Mucosa of gallbladder (tissue), 1 donor: Measurements from ENCODE around the gene SMARCC2. TPM values are rescaled to one million over a fixed set of nuclear protein-coding genes. Genes with fewer than 3 reads are reported as not detected.
A peak's percentile ranks its signal among the peaks of the same experiment; 100 is the strongest.
"Not testable (repeated sequence)": the region's sequence is repeated elsewhere in the genome, so short reads cannot be mapped to it uniquely, and the experiment has no call there.

Source experiments
- DNase-seq: peaks from one replicate; pipeline ENCODE4 v3.0.0-alpha.2; 2020; ENCODE audit warnings: low spot score
- total RNA-seq: library from RNA; stranded (reverse); gene quantifications from one replicate; pipeline ENCODE4 v1.2.1, GENCODE V29; 2021
- donor health status: DM: no; HTN: no; CAD: no.

The SMARCC2 gene
- total RNA-seq, 1 donor from 2014 or later: 115 TPM

DNA sequence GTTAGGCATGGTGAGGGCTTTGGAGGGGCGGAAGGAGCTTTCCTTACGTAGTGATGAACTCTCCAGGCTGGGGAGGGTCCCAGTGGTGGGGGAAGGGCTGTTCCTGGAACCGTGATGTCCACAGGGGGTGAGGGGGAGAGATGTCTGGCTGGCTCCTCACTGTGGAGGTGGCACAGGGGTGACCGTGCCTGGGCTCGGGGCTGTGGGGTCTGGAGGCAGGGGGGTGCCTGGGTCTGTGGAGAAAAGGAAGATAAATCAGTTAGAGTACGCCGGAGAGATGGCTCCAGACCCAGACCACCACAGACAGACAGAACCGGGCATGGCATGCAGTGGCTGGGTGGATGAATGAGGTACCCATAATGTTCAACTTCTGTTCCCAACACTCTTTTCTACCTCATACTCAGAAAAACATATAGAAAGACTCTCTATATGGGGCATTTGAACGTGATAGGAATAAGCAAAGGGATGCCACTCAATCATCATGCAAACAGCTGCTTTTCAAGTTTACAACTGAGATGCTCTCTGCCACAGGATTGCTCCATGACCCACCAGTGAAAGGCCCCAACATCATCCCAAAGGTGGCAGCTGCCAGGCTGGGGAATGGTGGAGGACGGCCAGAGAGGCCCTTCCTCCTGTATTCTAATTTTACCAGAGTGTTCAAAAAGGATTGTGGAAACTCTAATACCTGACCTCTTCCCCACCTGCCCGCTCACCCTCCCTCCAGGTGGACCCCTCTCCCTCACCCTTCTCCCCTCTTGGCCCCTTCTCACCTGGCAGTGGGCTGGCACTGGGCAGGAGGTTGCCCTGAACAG lies 25.5 kb downstream of the SMARCC2 start:
- DNase-seq: no peak

DNA sequence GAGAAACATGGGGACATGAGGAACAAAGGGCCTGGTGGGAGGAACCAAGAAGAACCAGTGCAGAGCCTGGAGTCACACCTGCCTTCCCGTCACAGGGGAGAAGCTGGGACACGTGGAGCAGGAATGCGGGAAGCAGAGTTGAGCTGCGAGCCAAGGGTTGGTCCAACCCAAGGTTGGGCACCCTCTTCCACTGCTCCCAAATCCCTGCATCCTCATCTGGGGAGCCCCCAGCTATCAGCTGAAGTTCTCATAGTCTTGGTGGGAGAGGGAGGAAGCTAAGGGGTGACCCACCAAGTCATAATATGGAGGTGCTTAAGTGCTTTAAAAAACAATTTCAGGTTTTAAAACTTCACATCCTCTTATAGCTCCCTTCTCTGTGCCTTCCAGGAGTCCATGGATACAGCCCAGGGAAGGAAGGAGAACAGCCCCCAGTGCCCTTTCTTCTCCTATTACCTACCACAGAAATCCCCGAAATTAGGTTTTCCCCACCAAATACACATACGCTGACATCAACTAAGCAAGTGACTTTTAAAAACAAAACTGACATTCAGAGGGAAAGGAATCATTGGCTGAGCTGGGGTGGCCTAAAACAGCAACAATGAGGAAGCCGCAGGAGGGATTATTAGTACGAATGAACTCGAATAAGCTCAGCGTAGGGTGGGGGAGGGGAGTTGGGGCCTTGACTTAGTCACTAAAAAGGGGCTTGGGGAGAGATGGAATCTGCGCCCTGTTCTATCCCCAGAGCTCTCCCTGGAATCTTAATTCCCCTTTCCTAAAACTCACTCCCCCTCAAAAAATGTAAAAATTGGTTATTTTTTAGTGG lies 26.6 kb downstream of the SMARCC2 start:
- DNase-seq: no peak

DNA sequence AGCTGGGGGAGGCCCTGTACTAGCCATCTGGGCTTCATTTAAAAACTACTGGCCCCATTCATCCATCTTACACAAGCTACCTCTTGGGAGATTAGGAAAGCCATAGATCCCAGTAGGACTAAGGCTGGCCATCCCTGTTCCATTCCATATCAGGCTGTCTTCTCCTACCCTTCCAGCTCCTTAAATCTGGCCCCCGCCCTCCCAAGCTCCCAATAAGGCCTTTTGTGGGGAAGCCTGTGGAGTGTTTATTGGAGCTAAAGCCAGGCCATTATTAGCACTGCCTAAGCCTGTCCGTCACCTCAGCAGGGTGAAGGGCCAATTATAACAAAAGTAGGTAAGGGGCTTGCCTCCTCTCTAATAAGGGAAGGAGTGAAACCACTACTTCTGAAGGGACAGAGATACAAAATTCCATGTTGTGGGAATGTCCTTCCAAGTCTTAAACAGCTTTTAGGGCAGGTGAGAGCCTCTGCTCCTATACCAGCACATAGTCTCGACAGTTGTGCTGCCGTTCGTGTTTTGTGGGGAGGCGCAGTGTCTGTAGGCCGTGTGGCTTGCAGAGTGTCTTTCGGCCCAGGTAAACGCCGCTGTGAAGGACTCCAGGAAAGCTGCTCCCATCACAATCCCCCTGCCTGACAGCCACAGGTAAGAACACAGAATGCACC lies 27.5 kb downstream of the SMARCC2 start:
- no peak for DNase-seq

DNA sequence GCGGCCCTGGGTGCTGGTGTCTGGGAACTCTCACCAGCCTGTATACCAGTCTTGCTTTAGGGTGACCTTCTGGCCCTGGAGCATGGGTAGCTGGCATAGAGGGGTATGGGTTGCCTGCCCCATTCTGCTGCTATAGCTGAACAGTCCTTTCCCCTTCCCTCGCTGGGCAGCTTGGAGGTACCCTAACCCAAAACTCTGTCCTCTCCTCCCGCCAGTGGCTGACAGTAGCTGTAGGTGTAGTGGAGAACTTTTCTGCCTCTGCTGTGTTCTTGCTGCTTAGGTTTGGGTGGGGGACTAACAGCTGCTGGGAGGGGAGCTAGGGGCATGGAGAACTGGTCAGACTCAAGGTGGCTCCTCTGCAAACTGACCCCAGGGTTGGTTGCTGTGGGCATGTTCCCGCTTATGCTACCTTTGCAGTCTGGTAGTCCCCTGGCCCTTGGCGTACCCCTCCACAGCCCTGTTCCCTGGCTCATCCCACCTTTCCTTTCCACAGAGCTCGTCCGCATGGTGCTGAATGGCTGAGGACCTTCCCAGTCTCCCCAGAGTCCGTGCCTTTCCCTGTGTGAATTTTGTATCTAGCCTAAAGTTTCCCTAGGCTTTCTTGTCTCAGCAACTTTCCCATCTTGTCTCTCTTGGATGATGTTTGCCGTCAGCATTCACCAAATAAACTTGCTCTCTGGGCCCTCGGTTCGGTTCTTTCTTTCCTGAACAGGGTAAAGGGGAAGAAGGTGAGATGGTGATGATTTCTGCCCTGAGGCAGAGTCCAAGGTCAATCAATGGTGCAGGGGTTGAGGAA lies 28.2 kb downstream of the SMARCC2 start:
- no peak for DNase-seq

DNA sequence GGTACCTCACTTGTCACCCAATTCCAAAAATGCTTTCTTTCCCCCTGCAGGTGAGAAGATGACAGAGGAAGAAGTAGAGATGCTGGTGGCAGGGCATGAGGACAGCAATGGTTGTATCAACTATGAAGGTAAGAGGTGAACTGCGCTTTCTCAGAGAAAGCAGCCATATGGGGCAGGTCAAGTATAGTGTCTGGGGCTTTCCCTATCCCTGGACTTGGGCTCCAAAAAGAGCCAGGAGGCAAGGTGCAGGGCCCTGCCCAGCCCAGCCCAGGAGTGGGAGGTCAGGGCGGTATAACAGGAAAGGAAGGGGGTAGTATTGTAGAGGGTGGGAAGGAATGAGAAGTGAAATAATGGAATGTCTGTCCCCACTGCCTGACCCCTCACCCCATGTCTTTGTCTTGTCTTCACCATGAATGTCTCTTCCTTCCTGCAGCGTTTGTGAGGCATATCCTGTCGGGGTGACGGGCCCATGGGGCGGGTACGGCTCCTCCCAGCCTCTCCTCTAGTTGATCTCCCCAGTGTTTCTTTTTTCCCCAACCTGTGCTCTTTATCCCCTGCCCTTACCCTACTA lies 29.0 kb downstream of the SMARCC2 start:
- DNase-seq: peak; percentile 36

DNA sequence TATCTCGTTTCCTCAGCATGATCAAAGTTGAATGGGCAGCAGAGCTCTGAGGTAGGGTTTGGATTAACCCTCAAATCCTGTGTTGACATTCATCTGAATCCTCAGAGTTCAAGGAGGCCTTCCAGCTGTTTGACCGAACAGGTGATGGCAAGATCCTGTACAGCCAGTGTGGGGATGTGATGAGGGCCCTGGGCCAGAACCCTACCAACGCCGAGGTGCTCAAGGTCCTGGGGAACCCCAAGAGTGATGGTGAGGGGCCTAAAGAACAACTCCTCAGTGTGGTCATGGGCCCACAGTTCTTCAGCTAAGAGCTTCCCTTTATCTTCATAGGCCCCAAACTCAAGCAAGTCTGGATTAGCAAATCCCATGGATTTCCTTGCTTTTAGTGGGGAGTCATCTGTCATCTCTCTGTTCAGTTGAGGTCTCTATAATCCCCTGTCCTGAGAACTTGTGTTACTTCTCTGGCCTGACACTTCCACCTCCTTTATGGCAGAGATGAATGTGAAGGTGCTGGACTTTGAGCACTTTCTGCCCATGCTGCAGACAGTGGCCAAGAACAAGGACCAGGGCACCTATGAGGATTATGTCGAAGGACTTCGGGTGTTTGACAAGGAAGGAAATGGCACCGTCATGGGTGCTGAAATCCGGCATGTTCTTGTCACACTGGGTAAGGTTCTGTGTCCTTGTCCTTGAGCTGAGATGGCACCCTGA lies 29.6 kb downstream of the SMARCC2 start:
- DNase-seq: no peak

DNA sequence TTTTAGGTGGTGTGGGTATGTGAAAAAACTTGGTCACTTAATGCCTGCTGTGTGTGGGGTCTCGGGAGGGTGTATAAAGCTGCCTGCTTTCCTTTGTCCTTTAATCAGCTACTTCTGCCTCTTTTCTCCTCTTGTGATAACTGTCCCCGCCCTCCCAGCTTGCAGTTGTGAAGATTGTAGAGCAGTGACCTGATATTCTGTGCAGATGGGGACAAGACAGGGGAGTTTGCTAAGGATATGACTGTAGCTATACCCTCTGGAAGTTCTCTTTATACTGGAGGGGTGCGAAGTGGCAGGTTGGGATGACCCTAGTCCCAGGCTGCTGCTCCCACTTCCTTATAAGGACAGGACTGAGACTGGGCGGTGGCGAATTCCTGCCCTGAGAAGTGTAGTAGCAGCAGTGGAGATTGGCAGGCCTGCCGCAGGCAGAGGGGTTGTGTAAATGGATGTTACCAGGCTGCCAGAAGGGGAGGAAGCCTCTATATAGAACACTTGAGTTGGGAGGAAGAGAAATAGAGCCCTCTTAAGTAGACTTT lies 30.3 kb downstream of the SMARCC2 start:
- DNase-seq: peak; percentile 87

DNA sequence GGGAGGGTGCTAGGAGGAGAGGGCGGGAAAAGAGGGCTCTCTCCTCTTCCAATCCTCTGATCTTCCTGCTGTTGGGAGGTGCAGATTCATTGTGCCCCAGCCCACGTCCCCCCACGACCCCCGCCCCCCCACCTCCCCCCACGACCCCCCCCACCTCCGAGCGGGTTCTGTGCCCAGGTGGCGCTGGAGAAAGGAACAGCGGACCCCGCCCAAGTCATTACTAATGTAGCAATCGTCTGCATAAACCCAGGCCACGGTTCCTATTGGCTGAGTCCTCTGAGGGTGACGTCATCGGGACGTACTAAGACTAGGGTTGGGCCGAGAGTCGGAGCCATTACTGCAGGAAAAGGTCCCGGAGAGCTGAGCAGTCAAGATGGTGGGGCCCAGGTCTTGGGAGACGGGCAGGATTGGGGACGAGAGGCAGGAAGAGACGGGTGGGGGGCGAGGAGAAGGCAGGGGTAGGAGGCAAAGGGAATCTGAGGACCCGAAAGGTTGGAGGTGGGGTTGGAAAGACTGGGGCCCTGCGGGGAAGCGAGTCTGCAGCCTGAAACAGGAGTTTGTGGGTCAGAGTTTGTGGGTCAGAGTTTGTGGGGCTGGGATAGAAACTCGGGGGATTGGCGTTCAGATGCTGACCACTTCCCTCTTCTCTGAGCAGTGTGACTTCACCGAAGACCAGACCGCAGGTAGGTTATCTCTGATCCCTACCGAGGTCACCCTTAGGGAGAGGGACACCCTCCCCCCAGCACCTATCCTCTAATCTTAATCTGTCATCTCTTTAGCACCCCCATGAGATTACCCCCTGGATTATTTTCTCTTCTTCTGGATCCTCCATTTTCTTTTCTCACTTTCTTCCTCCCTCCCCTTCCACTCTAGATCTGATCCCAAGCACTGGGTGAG lies 31.0 kb downstream of the SMARCC2 start, which contains the start of gene MYL6:
Gene MYL6 (plus strand): TSS at position 331 of the 897 bp plus-strand sequence. CDS start 43 bp downstream, at position 374.
- DNase-seq: peak; percentile 98

DNA sequence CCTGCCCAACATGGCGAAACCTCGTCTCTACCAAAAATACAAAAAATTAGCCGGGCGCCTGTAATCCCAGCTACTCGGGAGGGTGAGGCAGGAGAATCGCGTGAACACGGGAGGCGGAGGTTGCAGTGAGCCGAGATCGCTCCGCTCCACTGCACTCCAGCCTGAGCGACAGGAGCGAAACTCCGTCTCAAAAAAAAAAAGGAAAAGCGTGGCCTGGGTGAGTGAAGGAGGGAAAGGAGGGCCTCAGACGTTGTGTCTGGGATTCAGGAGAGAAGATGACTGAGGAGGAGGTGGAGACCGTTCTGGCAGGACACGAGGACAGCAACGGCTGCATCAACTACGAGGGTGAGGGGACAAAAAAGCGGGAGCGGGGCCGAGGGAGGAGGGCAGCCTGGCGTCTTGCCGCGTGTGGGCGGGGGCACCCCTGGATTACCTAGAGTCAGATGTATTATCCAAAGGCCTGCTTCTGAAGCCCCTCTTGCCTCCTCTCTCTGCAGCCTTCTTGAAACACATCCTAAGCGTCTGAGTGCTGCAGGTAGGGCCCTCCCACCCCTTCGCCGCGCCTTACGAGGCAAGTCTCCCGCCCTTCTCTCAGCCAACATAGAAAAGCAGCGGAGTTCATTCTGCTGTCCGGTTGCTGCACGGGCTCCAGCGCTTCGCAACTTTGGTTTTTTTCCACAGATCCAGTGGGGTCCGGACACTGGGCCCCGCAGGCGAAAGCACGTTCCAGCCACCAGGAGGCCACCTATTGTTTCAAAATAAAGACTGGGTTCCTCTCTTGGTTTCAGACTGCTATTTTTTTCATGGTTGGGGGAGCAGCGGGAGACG lies 31.9 kb downstream of the SMARCC2 start:
- DNase-seq: peak; percentile 79

DNA sequence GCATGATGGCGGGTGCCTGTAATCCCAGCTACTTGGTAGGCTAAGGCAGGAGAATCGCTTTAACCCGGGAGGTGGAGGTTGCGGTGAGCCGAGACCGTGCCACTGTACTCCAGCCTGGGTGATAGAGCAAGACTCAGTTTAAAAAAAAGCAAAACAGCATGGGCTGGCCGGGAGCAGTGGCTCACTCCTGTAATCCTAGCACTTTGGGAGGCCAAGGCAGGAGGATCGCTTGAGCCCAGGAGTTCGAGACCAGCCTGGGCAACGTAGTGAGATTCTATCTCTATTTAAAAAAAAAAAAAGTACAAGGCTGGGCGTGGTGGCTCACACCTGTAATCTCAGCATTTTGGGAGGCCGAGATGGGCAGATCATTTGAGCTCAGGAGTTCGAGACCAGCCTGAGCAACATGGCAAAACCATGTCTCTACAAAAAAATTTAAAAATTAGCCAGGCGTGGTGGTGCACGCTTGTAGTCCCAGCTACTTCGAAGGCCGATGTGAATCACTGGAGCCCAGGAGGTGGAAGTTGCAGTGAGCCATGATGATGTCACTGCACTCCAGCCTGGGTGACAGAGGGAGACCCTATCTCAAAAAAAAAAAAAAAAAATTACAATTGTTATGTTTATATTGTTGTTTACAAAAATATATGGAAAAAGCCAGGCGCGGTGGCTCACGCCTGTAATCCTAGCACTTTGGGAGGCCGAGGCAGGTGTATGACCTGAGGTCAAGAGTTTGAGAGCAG lies 32.7 kb downstream of the SMARCC2 start:
- DNase-seq: not testable (repeated sequence)

DNA sequence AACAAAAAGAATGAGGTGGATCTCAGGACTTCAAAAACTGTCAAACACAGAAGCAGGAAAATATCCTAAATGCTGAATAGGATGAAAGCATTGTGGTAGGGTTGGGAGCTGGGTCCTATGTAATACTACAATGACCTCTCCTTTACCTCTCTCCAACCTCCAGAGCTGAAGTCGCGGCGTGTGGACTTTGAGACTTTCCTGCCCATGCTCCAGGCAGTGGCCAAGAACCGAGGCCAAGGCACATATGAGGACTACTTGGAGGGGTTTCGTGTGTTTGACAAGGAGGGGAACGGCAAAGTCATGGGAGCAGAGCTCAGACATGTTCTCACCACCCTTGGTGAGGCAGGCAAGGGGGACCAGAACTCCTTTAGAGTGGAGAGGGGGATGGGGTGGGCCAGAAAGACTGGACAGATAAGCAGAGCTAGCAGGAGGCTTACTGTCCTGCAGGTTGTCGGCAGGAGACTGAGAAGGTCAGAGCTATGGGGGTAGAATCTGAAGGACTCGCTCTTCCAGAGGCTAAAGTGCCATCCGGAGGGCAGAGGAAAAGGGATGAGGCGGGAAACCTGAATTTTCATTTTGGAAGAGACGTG lies 33.9 kb downstream of the SMARCC2 start:
- no peak for DNase-seq

DNA sequence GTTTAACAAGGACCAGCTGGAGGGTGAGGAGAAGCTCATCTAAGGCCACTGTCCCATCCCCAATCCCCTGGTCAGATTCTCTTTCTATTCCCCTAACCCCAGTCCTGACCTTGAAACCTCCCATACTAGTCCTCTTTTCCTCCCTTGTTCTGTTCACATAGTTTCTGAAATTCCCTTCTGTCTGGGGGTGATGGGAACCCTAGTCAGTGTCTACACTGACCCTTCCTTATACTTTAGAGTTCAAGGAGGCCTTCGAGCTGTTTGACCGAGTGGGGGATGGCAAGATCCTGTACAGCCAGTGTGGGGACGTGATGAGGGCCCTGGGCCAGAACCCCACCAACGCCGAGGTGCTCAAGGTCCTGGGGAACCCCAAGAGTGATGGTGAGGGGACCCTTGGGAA lies 34.5 kb downstream of the SMARCC2 start:
- no peak for DNase-seq

DNA sequence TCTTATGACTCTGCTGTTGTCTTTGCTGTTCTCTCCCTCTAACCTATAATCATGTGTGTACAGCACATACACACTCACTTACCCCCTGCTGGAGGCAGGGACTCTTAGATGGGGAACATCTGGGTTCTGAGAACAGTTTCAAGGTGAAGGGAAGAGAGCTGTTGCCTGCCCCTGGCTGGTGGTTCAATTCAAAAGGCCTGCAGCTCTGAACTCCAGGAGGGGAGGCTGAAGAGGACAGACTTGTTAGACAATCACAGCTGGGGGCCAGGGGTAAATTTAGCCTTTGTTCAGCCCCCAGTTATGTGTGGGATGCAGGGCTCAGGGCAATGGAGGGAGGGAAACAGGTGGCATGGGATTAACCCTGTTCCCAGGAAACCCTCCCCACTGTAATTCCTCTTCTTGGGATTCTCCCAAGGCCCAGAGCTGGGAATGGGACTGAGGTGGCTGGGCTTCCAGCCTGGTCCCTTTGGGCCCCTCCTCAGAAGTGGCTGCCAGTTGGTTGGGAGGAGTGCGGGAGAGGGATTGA lies 35.0 kb downstream of the SMARCC2 start:
- DNase-seq: no peak

DNA sequence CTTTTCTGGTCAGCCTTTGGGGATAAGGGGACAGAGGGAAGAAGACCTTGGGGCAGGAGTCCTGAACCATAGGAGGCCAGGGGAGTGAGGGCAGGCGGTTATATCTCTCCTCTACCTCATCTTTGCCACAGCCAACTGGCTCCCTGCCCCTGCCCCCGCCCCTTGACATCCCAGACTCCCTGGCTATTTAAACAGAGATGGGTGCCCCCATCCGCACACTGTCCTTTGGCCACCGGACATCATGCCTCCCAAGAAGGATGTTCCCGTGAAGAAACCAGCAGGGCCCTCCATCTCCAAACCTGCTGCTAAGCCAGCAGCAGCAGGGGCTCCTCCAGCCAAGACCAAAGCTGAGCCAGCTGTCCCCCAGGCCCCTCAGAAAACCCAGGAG lies 35.6 kb downstream of the SMARCC2 start:
- no peak for DNase-seq

DNA sequence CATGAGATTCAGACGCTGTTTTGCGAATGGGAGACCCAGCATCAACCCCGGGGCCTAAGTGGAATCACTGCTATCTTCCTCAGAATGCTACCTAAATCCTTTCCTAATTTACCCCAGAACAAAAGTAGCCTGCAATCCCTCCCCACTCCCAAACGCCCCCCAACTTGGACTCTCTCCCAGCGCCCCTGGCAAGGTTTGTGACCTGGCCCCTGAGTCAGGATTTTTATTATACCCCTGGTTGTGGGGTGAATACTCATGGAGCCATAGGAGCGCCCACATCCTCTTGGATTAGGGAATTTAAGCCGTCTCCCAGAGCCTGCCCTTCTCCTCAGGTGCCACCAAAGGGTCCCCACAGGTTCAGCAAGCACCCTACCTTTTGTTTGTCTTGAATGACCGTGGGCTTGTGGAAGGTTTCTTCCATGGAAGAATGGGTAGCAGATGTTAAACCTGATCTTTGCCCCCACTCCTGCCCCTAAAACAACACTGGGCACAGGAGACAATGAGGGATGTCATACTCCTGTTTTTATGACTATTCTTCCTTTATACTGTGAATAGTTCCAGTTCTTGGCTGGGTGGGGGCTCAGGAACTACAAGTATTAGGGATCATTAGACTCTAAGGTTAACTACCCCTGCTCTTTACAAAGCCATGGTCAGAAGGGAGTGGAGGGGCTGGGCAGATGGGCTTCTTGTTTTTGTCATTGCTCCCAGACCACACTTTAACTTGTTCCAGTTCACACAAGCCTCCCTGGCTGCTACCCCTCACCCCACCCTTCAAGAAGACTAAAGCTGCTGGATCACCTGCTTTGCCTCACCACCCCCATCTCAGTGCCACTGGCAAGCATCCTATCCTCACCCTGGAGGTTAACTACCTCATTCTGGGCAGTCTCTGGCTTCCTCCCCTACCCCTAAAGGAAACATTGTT lies 36.3 kb downstream of the SMARCC2 start:
- no peak for DNase-seq
